22Rv1 (cell line): Measurements from ENCODE around the gene AKR1C8.

Experiments used
- CTCF ChIP-seq: fragments of 450-650 bp; IDR thresholded peaks from 2 replicates; pipeline ENCODE4 v1.5.1; 2017; ENCODE audit warnings: mild to moderate bottlenecking
- ZFX ChIP-seq: fragments of 450-650 bp; IDR thresholded peaks from 2 replicates; pipeline ENCODE4 v1.6.1; 2017; ENCODE audit warnings: antibody characterized with exemption, borderline replicate concordance

GRCh38 chr10:5159126-5159525 is 25.8 kb downstream of the AKR1C8 start:
- TF ChIP-seq CTCF, result no peak
- TF ChIP-seq ZFX, result no peak
